ENCODE data around the gene FASTK. TPM values are rescaled to one million over a fixed set of nuclear protein-coding genes. Genes with fewer than 3 reads are reported as not detected.

Gene FASTK
- total RNA-seq, 1 experiment from 2014 or later: 86.4 TPM

DNA sequence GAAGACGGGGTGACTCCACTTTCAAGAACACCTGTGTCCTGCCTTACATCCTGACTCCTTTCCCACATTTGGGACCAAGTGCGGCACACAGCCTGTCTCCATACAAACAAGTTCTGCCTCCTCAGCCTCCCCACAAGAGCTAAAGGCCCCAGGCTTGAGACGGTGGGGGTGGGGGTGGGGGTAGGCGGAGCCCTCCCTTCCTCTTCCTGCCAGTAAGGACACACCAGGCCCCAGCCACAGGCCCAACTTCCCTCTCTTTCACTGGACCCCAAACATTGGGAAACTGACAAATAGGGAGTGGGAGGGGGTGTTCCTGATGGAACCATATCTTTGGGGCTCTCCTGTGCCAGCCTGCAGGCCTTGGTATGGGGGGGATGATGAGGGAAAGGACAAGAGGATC, 27.5 kb downstream of the FASTK start:
- H3K36me3 ChIP-seq (ENCODE audit: control insufficient read depth in 1 of 2, insufficient read depth in 2 of 2, low read length in 2 of 2): no peaks in the 10 kb centered on the region
- no peak for ATAC-seq
- TF ChIP-seq JUND (IDR thresholded peaks at IDR 0.05) (no peak), EGR1 (IDR thresholded peaks at IDR 0.05; ENCODE audit: low read depth) (no peak), CEBPB (IDR thresholded peaks at IDR 0.05; ENCODE audit: low read depth) (no peak), ELF1 (IDR thresholded peaks at IDR 0.05; ENCODE audit: borderline replicate concordance, low read depth) (no peak), POLR2A (IDR thresholded peaks at IDR 0.05; ENCODE audit: borderline replicate concordance, extremely low read depth, insufficient read depth, insufficient read length) (no peak), RAD21 (IDR thresholded peaks at IDR 0.05; ENCODE audit: low read depth) (no peak), YY1 (IDR thresholded peaks at IDR 0.05; ENCODE audit: extremely low read depth, insufficient replicate concordance, low read depth, low read length) (no peak), TCF7L2 (IDR thresholded peaks at IDR 0.05; ENCODE audit: borderline replicate concordance, extremely low read depth, insufficient read depth, insufficient read length) (no peak), EZH2 (IDR thresholded peaks at IDR 0.05) (no peak), EZH2phosphoT487 (IDR thresholded peaks at IDR 0.05; ENCODE audit: borderline replicate concordance) (no peak), FOSL1 (IDR thresholded peaks at IDR 0.05; ENCODE audit: low read depth) (no peak), ZNF274 (IDR thresholded peaks at IDR 0.05; ENCODE audit: low read depth, low read length) (no peak), SRF (IDR thresholded peaks at IDR 0.05; ENCODE audit: low read depth) (no peak)
- TF ChIP-seq, protein P1, sequence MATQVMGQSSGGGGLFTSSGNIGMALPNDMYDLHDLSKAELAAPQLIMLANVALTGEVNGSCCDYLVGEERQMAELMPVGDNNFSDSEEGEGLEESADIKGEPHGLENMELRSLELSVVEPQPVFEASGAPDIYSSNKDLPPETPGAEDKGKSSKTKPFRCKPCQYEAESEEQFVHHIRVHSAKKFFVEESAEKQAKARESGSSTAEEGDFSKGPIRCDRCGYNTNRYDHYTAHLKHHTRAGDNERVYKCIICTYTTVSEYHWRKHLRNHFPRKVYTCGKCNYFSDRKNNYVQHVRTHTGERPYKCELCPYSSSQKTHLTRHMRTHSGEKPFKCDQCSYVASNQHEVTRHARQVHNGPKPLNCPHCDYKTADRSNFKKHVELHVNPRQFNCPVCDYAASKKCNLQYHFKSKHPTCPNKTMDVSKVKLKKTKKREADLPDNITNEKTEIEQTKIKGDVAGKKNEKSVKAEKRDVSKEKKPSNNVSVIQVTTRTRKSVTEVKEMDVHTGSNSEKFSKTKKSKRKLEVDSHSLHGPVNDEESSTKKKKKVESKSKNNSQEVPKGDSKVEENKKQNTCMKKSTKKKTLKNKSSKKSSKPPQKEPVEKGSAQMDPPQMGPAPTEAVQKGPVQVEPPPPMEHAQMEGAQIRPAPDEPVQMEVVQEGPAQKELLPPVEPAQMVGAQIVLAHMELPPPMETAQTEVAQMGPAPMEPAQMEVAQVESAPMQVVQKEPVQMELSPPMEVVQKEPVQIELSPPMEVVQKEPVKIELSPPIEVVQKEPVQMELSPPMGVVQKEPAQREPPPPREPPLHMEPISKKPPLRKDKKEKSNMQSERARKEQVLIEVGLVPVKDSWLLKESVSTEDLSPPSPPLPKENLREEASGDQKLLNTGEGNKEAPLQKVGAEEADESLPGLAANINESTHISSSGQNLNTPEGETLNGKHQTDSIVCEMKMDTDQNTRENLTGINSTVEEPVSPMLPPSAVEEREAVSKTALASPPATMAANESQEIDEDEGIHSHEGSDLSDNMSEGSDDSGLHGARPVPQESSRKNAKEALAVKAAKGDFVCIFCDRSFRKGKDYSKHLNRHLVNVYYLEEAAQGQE (IDR thresholded peaks at IDR 0.05; ENCODE audit: low read depth): no peak
- TF ChIP-seq, protein P2, sequence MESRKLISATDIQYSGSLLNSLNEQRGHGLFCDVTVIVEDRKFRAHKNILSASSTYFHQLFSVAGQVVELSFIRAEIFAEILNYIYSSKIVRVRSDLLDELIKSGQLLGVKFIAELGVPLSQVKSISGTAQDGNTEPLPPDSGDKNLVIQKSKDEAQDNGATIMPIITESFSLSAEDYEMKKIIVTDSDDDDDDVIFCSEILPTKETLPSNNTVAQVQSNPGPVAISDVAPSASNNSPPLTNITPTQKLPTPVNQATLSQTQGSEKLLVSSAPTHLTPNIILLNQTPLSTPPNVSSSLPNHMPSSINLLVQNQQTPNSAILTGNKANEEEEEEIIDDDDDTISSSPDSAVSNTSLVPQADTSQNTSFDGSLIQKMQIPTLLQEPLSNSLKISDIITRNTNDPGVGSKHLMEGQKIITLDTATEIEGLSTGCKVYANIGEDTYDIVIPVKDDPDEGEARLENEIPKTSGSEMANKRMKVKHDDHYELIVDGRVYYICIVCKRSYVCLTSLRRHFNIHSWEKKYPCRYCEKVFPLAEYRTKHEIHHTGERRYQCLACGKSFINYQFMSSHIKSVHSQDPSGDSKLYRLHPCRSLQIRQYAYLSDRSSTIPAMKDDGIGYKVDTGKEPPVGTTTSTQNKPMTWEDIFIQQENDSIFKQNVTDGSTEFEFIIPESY (IDR thresholded peaks at IDR 0.05; ENCODE audit: extremely low read depth, insufficient replicate concordance, low read length): no peak
- TF ChIP-seq, protein P3, sequence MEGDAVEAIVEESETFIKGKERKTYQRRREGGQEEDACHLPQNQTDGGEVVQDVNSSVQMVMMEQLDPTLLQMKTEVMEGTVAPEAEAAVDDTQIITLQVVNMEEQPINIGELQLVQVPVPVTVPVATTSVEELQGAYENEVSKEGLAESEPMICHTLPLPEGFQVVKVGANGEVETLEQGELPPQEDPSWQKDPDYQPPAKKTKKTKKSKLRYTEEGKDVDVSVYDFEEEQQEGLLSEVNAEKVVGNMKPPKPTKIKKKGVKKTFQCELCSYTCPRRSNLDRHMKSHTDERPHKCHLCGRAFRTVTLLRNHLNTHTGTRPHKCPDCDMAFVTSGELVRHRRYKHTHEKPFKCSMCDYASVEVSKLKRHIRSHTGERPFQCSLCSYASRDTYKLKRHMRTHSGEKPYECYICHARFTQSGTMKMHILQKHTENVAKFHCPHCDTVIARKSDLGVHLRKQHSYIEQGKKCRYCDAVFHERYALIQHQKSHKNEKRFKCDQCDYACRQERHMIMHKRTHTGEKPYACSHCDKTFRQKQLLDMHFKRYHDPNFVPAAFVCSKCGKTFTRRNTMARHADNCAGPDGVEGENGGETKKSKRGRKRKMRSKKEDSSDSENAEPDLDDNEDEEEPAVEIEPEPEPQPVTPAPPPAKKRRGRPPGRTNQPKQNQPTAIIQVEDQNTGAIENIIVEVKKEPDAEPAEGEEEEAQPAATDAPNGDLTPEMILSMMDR (IDR thresholded peaks at IDR 0.05 in 2 of 3, conservative IDR thresholded peaks at IDR 0.05 in 1 of 3; ENCODE audit: borderline replicate concordance in 1 of 3, insufficient read depth in 1 of 3, low read depth in 2 of 3, low read length in 2 of 3): no peak
- TF ChIP-seq, protein P4, sequence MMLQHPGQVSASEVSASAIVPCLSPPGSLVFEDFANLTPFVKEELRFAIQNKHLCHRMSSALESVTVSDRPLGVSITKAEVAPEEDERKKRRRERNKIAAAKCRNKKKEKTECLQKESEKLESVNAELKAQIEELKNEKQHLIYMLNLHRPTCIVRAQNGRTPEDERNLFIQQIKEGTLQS (IDR thresholded peaks at IDR 0.05): no peak
- TF ChIP-seq, protein P5, sequence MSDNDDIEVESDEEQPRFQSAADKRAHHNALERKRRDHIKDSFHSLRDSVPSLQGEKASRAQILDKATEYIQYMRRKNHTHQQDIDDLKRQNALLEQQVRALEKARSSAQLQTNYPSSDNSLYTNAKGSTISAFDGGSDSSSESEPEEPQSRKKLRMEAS (IDR thresholded peaks at IDR 0.05): no peak
- H3K9ac ChIP-seq (ENCODE audit: low read length): no peak overlapping the region
- no peaks in the 10 kb centered on the region for H3K9me2 ChIP-seq (ENCODE audit: insufficient read depth)
- no peaks in the 10 kb centered on the region for H3K79me2 ChIP-seq (ENCODE audit: insufficient read depth, low read length)
- H2AFZ ChIP-seq (ENCODE audit: low read depth, low read length, poor library complexity, severe bottlenecking): no peak overlapping the region
- POLR2A ChIA-PET: no interaction called here
- no peak overlapping the region for H3K27ac ChIP-seq (ENCODE audit: low read depth, low read length)
- H3K9me3 ChIP-seq (ENCODE audit: control insufficient read depth in 1 of 2, insufficient read depth in 1 of 2, low read depth in 1 of 2, low read length in 2 of 2): no peaks in the 10 kb centered on the region
- H3K4me1 ChIP-seq (ENCODE audit: control insufficient read depth in 1 of 2, insufficient read depth in 2 of 2, low read length in 2 of 2): peaks cover 5 to 8% of the 10 kb centered on the region in 2 experiments; a peak in 3 of 4 replicates
- no peaks in the 10 kb centered on the region for H4K20me1 ChIP-seq (ENCODE audit: insufficient read depth)
- no peak for DNase-seq (ENCODE audit: low read depth, low spot score)
- no peaks in the 10 kb centered on the region for H3K27me3 ChIP-seq (ENCODE audit: insufficient read depth, low read length)
- no TSS peak for BruUV-seq (replicated peaks)
- RAD21 ChIA-PET (ENCODE audit: low non-redundant PET in 1 of 2, low total read pairs in 2 of 2, uncharacterized antibody in 2 of 2, unreplicated experiment in 2 of 2): no interaction called here
- H3K4me3 ChIP-seq (replicated peaks in 1 of 2; ENCODE audit: low read depth in 1 of 2, low read length in 2 of 2): no peak overlapping the region
- no peak overlapping the region for H3K4me2 ChIP-seq (ENCODE audit: low read length)
- CTCF ChIA-PET: no interaction called here
- intact Hi-C loops (cut with micrococcal nuclease): no loop called here

Data from HCT116 (cell line).